Neural cell (in vitro differentiated cells): ENCODE measurements around the gene ZC3HAV1. TPM values are rescaled to one million over a fixed set of nuclear protein-coding genes. Genes with fewer than 3 reads are reported as not detected.

Experiments used
- polyA plus RNA-seq: library from polyadenylated mRNA; depleted of rRNA; stranded (reverse); fragments of >200 nt; gene quantifications from 2 replicates; pipeline ENCODE4 v1.2.3, GENCODE V29; 2014

ZC3HAV1 gene
- polyA plus RNA-seq, 1 donor from 2014 or later = 0.16 TPM

Other genes with a start within 250 kb of the ZC3HAV1 start
- gene KIAA1549, start 128.3 kb downstream of the ZC3HAV1 start, polyA plus RNA-seq = 14.1 and 14.8 TPM in 2 replicates
- not detected in 2 replicates for gene ZC3HAV1L, start 73.7 kb downstream of the ZC3HAV1 start, polyA plus RNA-seq
- 17.4 and 18.2 TPM in 2 replicates for gene UBN2, start 121.5 kb upstream of the ZC3HAV1 start, polyA plus RNA-seq
- 52.9 and 54.8 TPM in 2 replicates for gene FMC1, start 231.6 kb upstream of the ZC3HAV1 start, polyA plus RNA-seq